Measurements from ENCODE around the gene STAC3.

GRCh38 chr12:57270966-57271470 is 20.0 kb upstream of the STAC3 start:
- TF ChIP-seq, protein P1, sequence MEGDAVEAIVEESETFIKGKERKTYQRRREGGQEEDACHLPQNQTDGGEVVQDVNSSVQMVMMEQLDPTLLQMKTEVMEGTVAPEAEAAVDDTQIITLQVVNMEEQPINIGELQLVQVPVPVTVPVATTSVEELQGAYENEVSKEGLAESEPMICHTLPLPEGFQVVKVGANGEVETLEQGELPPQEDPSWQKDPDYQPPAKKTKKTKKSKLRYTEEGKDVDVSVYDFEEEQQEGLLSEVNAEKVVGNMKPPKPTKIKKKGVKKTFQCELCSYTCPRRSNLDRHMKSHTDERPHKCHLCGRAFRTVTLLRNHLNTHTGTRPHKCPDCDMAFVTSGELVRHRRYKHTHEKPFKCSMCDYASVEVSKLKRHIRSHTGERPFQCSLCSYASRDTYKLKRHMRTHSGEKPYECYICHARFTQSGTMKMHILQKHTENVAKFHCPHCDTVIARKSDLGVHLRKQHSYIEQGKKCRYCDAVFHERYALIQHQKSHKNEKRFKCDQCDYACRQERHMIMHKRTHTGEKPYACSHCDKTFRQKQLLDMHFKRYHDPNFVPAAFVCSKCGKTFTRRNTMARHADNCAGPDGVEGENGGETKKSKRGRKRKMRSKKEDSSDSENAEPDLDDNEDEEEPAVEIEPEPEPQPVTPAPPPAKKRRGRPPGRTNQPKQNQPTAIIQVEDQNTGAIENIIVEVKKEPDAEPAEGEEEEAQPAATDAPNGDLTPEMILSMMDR (IDR thresholded peaks at IDR 0.05) = no peak
- TF ChIP-seq POLR2A (IDR thresholded peaks at IDR 0.05) = no peak

Measured in body of pancreas (tissue), 4 donors.